WI38 (cell line): Measurements from ENCODE around the gene NPL.
A peak's percentile ranks its signal among the peaks of the same experiment; 100 is the strongest.

Experiments
- H3K4me3 ChIP-seq: 2 replicates; pipeline ENCODE4 v1.5.1; 2011; ENCODE audit warnings: low read depth, mild to moderate bottlenecking, control low read depth, low read length
- CTCF ChIP-seq: IDR thresholded peaks from 2 replicates; pipeline ENCODE4 v1.5.1; 2012; ENCODE audit warnings: low read depth, mild to moderate bottlenecking, control low read depth, low read length

Gene NPL

GRCh38 chr1:182841368-182841988 is 51.9 kb downstream of the NPL start:
- no peak for TF ChIP-seq CTCF
- H3K4me3 ChIP-seq, result peak overlapping the region; percentile 1; the same call in 1 of the 2 replicates

GRCh38 chr1:182842265-182842664 is 52.7 kb downstream of the NPL start:
- no peak for TF ChIP-seq CTCF
- no peak overlapping the region for H3K4me3 ChIP-seq

- TF ChIP-seq CTCF, result no peak
- H3K4me3 ChIP-seq, result no peak overlapping the region
These were observed 55.8 kb downstream of the NPL start for GRCh38 chr1:182845379-182845778.

- H3K4me3 ChIP-seq, result no peak overlapping the region
- no peak for TF ChIP-seq CTCF
These were observed 56.3 kb downstream of the NPL start for GRCh38 chr1:182845894-182846293.

- no peak for TF ChIP-seq CTCF
These were observed 57.5 kb downstream of the NPL start for GRCh38 chr1:182847105-182847504.

GRCh38 chr1:182848736-182849135 is 59.2 kb downstream of the NPL start:
- TF ChIP-seq CTCF, result no peak
- H3K4me3 ChIP-seq, result no peak overlapping the region

More at GRCh38 chr1:182847105-182847504, 57.5 kb downstream of the NPL start:
- no peak overlapping the region for H3K4me3 ChIP-seq

GRCh38 chr1:182850319-182850718 is 60.7 kb downstream of the NPL start:
- no peak for TF ChIP-seq CTCF
- no peak overlapping the region for H3K4me3 ChIP-seq
